KG1 (cell line): ENCODE data around the gene MMAB.

Experiments used
- DNase-seq: peaks from one replicate; lab custom pipeline; 2025; lab: John Stamatoyannopoulos, UW

MMAB gene

DNA sequence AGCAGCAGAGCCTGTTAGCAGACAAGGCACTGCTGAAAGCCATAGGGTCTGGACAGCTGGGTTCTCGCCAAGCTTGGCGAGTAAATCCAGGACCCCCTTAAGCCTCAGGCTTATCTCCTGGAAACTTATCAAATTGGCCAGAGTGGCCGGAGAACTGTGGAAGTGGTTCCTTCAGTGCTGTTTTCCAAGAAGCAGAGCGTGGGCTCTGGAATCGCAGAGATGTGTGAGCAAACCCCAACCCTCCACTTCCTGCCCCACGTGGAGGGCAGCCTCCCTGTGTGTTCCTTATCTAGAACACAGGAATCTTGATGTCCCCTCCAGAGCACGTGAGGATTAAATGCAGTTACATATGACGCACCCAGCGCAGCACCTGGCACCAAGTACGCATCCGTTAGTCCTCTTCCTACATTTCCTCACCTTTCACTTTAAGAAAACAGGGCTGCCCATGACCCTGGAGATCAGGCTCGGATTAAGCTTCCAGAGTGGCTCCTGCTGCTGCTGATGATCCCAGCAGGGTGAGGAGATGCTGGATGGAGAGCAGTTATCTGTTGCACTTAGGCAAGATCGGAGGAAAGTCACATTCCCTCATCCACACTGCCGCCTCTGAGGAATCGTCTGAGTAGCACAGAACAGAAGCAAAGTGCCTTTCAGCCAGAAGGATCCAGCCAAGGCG lies 35.0 kb downstream of the MMAB start:
- no peak for DNase-seq

DNA sequence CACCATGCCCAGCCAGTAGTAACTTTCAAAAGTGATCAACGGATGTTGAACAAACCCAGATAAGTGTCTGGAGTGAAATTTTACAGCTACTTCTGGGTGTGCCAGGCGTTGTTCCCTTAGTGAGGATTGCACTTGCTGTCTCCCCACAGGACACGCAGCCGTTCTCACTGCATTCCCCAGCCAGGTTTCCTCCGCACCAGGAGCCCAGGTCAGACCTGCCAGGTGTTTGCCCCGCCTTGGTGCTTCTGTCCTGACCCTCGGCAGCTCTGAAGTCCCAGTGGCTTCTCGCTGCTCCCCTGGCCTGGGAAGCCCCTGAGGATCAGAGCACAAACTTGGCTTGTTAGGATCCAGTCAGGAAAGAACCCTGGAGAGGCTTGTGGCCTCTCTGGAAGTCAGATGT lies 36.2 kb downstream of the MMAB start:
- DNase-seq = no peak

DNA sequence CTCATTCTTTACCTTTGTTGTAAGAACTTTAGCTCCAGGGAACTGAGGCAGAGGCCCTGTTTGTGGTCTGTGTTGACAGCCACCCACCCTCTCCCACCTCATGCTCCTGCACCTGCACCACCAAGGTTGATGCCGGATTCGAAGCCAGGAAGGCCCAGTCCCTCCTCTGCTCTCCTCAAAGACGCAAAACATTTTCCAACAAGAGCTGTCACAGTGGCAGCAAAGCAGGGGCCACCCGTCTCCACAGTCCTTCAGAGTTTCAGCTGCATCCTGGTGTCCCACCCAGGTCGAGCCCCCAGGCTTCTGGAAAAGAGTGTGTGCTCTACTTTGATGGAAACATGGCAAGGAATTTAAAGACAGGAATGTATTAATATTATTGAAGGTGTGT lies 37.4 kb downstream of the MMAB start:
- no peak for DNase-seq

DNA sequence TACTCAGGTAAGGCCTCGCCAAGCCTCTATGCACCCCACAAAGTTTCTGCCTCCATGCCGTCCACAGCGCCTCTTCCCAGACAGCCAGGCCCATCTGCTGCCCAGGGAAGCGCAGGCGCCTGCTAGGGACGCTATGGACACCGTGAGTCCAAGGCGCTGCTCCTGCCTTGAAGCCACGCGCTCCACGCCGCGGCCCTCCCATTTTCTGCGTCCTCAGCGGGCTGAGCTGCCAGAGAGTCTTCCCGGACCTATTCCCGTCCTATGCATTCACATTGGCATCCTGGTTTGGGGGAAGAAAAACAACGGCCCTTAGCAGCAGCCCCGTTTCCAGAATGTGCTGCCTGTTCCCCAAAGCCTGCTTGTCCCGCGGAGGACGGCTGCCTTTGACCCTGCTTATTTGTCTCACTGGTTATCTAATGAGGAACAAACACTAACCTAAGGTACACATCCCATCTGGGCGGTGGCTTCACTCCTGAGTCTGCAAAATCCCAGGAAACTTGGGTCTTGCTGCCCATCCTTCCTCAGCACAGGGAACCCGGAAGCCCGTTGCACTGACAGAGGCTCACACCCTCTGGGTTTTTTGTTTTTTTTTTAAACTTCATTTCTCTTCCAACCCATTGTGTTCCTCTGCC lies 38.0 kb downstream of the MMAB start:
- DNase-seq = no peak

DNA sequence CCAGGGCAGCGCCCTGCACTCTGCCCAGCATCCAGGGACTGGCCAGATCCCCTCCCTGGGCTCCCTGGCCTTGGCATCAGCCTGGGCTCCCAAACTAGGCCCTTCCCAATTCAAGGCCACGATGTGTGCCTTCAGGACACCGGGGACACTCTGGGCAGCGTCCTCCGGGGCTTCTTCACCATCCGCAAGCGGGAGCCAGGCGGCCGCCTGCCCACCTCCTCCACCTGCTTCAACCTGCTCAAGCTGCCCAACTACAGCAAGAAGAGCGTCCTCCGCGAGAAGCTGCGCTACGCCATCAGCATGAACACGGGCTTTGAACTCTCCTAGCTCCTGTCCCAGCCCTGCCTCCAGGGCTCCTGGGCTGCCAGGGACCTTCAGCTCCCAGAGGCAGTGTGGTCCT lies 38.8 kb downstream of the MMAB start:
- no peak for DNase-seq

DNA sequence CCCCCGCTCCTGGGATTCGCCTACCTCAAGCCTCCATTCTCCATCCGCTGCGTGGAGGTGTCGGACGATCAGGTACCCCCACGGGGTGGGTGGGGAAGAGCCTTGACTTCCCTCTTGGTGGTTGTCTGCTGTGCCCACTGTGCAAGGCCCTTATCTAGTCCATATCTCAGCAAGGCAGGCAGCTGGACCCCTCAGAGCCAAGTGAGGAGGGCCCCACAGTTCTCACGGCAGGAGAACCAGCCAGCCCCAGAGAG lies 39.9 kb downstream of the MMAB start:
- DNase-seq = no peak

DNA sequence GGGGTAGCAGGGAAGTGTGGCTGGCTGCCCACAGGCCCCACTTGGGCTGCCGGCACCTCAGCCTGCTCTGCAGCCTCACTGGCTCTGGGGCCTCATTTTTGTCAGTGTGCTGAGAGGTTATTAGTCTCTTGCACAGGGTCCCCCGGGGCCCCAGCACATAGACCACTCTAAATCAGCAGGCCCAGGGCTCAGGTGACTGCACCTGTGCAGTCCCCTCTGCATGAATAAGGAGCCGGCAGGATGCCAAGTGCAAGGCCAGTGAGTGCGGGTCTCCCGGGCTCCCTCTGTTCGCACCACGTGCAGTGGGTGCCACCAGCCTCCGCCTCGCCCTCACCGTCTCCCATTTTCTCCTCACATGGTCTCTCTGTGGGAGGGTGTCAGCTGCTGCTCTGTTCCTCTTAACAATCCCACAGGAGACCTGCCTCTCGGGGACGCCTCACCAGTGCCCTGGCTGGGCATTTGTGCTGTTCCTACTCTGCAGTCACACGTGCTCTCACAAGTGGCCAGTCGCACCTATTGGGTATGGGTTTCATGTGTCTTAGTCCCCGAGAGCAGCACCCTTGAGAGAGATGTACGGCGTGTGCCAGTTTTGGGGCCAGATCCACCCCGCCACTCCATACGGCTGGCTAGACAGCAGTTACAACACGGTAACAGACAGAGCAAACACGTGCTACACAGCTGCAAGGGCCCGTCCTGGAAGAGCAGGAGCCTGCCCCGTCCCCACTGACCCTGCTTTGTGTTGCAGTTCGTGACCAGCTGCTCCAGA lies 40.4 kb downstream of the MMAB start:
- DNase-seq = no peak

DNA sequence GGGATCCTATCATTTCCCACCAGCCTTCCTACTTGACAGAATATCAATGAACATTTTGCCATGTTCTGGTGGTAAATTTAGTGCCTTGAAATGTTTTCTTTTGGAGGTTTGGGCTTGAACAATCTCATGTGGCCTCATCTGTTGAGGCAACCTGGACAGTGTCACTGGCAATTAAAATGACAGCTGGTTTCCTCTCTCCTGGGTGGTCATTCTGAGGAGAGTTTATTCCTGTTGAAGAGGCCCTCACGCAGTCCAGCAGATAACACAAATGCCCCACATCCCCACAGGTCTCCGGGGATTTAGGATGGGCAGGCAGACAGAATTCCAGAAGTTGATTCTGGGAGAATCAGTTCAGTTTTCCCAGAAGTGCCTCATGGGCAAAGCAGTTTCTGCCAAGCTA lies 41.9 kb downstream of the MMAB start:
- DNase-seq = no peak

DNA sequence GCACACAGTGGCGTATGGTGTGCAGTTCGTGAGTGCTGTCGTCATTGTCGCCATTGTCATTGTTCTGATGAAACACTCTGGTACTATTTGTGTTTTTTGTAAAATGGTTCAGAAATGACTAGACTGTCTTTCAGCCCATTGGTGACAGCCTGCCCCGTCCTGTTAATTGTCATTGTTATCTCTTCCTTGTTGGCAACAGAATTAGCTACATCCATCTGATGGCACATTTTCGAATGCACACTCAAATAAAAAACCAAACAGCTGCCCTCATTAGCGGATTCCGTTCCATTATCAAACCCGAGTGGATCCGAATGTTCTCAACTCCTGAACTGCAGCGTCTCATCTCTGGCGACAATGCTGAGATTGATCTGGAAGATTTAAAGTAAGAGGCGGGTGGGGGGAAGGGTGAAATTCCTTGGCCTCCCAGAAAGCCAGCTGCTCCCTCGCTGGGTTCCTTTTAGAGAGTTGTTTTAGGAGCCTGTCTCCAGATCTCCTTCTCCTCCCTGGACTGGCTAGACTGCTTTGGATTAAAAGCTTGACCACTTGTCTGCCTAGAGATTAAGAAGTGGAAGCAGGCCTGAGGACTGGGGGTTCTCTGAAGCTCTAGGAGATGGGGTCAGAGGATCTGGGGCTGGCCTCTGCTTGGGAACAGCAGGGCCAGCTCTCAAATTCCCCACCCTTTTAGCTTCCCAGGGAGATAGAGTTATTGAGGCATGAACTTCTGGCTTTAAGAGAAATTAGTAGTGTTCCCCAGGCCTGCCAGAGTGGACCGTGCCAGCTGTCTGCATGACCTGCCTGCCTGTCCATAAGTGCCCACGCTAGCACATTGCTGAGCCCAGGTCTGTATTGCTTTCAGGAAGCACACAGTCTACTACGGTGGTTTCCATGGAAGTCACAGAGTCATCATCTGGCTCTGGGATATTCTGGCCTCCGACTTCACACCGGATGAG lies 43.3 kb downstream of the MMAB start:
- DNase-seq = no peak

DNA sequence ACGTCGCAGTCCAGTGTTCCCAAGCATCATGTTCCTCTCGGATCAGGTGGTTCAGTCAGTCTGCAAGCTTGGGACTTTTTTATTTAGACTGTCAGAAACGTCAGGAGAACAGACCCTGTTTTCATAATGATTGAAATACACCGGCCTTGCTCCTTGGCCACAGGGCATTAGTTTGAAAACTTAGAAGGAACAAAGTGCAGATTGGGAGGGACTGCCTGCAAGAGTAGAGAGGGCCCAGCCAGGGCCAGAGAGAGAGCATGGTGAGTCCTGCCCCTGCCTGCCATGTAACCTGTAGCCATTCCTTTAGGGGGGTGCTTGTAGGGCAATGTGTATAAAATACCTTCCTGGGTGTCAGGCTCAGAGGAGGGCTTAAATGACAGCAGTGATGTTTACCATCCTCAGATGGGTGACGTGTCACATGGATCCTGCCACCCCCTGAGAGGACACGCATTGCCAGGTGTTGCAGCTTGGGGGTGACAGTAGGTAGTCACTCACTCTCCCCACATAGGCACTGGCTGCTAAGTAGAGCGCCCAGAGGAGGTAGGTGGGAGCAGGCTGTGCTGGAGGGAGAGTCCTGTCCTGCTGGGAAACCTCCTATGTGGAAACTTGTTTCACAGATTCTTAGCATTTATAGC lies 45.7 kb downstream of the MMAB start:
- DNase-seq = no peak

DNA sequence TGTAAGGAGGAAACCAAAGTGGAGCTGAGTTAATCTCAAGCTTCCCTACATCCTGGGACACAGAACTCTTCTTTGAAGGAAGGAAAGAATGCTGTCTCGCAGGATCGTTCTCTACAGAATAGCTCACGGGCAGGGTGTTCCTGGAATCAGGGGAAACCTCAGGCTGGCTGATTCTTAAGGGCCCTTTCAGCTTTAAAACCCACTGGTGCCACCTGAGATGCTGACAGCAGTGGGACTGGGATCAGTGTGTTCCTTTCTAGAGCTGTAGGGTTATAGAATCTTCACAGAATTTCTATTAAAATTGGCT lies 48.1 kb downstream of the MMAB start:
- DNase-seq = no peak

DNA sequence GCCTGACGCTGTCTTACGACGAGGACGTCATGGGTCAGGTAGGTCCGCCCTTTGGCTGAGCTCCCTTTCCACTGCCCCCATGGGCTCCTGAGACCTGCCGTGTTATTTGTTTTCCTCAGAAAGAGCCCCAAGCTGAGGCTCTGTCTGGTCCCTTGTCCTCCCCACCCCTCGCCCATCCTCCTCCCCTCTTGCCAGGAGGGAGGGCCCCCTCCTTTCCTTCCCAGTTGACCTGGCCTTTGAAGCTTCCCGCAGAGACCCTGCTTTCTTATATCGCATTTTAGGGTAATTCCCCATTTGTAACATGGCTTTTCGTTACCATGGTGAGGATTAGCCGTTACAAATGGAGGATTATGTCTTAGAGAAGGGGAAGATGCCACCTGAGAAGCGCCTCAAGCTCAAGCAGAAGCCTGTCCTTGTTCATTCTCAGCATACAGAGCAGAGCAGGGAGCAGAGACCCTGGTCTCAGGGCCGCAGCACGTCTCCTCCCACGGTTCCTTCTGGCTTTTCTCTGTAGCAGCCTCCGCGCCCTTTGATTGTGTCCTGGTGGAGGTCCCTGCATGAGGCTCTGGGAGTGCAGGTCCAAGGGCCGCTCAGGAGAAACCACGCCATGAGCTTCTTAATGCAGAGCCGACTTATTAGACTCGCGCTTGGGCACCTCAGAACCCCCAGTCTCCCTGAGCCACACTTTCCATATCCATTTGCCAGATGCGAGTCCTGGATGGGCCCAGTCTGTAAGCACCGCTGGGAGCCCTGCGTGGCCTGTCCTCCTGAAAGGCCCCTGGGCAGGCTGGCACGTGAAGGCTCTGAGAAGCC lies 48.6 kb downstream of the MMAB start:
- DNase-seq = no peak

DNA sequence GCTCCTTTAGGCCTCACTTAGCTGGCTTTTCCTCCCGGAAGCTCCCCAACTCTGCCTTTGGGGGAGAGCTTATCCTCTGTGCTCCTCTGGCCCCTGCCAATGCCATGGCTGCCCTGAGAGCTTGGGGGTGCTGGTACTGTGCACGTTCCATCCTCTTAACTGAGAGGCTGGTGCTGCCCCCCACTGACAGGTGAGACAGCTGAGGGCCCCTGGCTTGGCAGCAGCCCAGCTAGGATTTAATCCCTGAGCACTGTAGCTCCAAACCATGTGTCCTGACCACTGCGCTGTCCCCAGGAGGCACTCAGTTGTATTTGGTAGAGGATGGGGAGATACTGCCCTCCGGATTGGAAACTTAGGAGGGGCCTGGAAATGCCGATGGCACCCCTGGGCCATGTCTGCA lies 49.8 kb downstream of the MMAB start:
- no peak for DNase-seq

DNA sequence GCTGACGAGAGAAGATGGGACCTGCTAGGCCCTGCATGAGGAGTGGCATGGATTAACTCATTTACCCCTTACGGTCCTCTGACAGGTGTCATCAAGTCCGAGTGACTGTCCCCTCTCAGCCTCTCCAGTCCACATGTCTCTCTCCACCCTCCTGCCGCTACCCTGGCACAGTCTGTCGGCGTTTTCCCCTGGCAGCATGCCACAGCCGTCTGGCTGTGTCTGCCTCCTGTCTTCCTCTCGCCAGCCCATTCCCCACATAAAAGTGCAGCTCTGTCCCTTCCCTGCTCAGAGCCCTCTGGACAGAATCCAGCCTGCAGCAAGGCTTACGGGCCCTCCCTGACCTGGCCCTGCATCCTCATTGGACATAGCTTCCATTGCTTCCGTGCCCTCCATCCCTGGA lies 50.2 kb downstream of the MMAB start:
- no peak for DNase-seq

DNA sequence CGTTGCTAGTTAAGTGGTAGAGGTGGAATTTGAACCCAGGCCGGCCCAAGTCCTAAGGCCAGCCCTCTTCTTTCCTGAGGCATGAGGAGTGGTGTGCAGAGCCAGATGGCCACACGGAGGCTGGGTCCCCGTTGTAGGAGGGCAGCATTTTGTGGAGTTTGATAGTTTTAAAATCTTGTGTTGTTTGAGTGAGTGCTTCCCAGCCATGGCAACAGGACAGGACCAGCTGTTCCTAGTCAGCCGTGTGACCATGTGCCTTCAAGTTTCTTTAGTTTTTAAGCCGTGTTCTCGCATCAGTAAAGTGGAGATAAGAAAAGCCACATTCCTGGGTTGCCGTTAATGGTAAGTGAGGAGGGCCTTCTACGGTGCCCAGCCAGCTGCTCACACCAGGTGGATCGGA lies 51.5 kb downstream of the MMAB start:
- DNase-seq = no peak

DNA sequence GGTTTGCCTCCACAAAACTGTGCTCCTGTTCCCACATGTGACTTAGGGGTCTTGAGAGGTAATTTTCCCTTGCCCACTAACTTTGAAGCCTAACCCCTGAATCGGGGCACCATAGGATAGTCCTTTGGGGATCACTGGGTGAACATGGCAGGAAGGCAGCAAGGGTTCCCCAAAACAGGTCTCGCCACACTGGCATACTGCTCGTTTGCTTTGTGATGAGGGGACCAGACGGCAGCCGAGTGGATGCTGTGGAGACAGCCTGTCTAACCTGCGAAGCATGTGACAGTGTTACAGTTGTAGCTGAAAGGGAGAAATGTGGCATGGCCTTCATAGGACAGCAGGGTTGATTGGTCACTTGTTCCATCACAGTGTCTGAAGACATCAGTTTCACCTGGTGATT lies 53.5 kb downstream of the MMAB start:
- no peak for DNase-seq

DNA sequence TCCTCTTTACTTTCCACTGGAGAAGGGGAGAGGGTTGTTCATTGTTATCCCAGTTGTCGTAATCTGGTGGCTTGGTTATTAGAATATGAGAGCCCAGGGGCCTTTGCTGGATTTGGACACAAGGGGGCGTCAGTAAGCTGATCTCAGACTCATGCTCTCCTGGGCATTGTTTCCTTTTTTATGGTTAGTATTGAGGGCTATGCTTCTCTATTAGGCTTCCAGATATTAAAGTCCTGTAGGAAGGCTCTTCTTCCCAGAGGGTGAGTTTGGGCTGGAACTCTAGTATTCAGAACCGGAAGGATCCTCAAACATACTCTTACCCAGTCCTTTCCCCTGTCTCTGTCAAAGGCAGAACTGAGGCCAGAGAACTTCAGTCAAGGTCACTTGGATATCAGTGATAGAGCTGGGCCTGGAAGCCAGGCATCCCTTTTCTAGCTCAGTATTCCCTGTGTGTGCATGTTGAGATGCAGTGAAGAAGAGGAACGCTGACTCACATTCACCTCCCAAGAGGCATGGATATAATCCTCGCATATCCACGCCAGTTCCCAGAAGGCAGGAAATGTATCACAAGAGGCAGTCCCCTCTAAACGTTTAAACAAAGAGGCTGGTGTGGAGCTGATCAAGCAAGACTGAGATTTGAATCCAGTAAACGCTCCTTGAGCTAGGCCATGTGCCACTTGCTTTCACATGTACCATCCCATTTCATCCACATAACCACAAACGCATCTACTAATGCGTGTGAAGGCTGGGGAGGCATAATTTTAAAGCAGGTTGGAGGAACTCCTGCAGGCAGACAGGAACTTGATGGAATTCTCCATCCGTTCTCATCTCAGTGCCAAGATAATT lies 54.3 kb downstream of the MMAB start:
- DNase-seq = peak; percentile 24

DNA sequence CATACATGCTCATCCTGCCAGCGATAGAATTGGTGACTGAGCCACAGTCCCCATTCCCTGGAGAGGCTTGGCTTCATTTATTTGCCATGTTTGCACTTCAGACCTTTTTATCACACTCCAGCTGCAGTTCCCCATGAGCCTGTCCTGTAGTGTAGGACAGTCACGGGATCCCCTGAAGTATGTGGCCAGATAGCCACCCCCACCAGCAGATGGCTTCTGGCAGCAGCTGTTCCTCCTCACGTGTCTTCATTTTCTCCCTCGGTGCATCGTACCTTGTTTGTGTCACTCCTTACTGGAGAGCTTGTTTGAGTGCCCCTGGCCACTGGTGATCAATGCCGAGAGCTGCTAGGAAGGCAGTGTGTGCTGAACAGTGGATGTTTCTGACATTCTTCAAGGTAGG lies 55.7 kb downstream of the MMAB start:
- no peak for DNase-seq

DNA sequence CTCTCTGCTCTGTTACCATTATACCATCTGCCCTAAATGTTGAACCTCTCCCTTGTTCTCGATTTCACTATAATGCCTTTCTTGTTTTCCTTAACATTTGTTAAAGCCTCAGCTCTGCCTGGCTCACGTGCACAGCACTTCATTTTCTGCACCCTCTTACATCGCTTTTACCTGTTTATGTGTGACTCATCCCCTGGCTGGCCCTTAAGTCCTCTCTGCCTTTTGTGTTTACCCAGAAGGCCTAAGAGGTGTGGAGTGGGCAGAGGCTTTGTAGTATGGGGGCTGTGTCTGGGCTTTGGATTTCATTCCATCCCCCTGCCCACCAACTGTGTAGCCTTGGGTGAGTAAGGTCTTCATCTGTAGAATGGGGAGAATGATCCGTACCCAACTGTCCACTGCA lies 59.3 kb downstream of the MMAB start:
- no peak for DNase-seq

DNA sequence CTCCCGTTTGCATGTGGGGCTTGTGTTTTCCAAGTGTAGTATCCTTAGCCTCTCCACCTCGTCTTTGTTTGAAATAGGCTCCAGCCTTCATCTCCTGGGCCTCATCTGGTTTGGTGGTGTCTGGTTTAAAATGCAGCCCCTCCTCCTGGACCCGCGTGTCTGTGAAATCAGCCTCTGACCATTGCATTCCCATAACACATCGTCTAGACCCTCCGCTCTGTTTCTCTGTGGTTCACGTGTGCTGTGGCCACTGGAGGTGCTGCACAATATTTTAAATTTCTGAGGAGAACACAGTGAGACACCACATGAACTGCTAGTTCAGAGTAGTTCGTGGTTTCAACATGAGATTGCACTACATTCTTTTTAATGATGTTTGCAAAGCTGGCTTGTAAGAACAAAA lies 60.3 kb downstream of the MMAB start:
- DNase-seq = no peak

DNA sequence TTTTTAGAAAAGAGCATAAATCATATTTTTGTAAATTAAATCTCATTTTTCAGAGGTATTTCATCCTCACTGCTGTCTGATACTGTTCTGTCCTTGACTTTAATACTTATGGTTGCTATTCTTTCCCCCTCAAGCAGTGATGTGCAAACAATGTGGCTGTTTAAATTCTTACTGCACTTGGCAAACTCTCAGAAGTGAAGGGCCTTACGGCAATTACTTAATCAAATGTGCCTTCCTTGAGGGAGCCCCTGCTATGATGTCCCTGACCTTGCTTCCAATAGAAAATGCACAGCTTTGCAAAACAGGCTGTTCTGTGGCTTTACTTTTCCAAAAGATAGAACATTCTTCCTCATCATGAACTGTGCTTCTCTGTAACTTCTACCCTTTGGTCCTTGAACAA lies 60.7 kb downstream of the MMAB start:
- no peak for DNase-seq
